Astrocyte (in vitro differentiated cells and primary cell): Measurements from ENCODE around the gene TWIST2.

ENCODE experiments used
- EZH2 ChIP-seq: IDR thresholded peaks from 2 replicates; pipeline ENCODE4 v1.6.1; 2012; ENCODE audit warnings: mild to moderate bottlenecking, low read length, inconsistent platforms; ENCODE audit not compliant: insufficient read depth
- TF ChIP-seq, protein P1 (sequence below): IDR thresholded peaks from 2 replicates; pipeline ENCODE4 v1.5.1; 2011; ENCODE audit warnings: low read depth, mild to moderate bottlenecking, inconsistent platforms, low read length, moderate library complexity; ENCODE audit not compliant: insufficient read depth

DNA sequence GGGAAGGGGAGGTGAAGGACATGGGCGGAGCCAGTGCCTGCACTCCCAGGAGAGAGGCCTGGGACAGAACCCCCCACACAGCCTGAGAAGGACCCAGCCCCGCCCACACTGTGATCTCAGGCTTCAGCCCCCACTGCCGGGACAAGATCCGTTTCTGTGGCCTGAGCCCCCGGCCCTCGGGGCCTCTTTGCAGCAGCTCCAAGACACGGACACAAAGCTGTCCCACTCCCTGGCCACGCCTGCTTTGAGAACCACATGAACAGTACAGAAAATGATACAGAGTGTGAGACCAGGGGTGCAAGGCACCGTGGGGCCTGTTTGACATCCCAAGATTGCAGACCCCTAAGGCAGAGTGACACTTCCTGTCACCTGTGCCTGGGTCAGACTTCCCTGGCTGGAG lies 74.5 kb downstream of the TWIST2 start:
- TF ChIP-seq, protein P1, sequence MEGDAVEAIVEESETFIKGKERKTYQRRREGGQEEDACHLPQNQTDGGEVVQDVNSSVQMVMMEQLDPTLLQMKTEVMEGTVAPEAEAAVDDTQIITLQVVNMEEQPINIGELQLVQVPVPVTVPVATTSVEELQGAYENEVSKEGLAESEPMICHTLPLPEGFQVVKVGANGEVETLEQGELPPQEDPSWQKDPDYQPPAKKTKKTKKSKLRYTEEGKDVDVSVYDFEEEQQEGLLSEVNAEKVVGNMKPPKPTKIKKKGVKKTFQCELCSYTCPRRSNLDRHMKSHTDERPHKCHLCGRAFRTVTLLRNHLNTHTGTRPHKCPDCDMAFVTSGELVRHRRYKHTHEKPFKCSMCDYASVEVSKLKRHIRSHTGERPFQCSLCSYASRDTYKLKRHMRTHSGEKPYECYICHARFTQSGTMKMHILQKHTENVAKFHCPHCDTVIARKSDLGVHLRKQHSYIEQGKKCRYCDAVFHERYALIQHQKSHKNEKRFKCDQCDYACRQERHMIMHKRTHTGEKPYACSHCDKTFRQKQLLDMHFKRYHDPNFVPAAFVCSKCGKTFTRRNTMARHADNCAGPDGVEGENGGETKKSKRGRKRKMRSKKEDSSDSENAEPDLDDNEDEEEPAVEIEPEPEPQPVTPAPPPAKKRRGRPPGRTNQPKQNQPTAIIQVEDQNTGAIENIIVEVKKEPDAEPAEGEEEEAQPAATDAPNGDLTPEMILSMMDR = no peak
- TF ChIP-seq EZH2 = no peak
